HG02885 (cell line): ENCODE measurements around the gene ACOT4.
"Not testable (repeated sequence)": the region's sequence is repeated elsewhere in the genome, so short reads cannot be mapped to it uniquely, and the experiment has no call there.

ENCODE experiments used
- ATAC-seq: cut with Tn5 transposase; IDR thresholded peaks from one replicate; pipeline ENCODE4 v1.9.1; 2021; ENCODE audit warnings: mild to moderate bottlenecking; ENCODE audit not compliant: unreplicated experiment, poor library complexity

Gene ACOT4

GRCh38 chr14:73576391-73576790 is 15.3 kb upstream of the ACOT4 start:
- ATAC-seq, result no peak

GRCh38 chr14:73577214-73577613 is 14.5 kb upstream of the ACOT4 start:
- ATAC-seq, result not testable (repeated sequence)

- ATAC-seq, result not testable (repeated sequence)
These were observed 9.3 kb upstream of the ACOT4 start for GRCh38 chr14:73582102-73582979.

- no peak for ATAC-seq
These were observed 3.0 kb upstream of the ACOT4 start for GRCh38 chr14:73588695-73589094.

- no peak for ATAC-seq
These were observed 2.6 kb upstream of the ACOT4 start for GRCh38 chr14:73589116-73589515.

GRCh38 chr14:73590673-73591004 is 1.0 kb upstream of the ACOT4 start:
- not testable (repeated sequence) for ATAC-seq

- no peak for ATAC-seq
These were observed 2.8 kb downstream of the ACOT4 start for GRCh38 chr14:73594491-73594890.

GRCh38 chr14:73599499-73599898 is 7.8 kb downstream of the ACOT4 start:
- no peak for ATAC-seq

- ATAC-seq, result no peak
These were observed 11.3 kb downstream of the ACOT4 start for GRCh38 chr14:73602994-73603393.

- no peak for ATAC-seq
These were observed 14.6 kb downstream of the ACOT4 start for GRCh38 chr14:73606271-73606670.

- ATAC-seq, result no peak
These were observed 15.6 kb downstream of the ACOT4 start for GRCh38 chr14:73607241-73607640.

GRCh38 chr14:73610687-73611086 is 19.0 kb downstream of the ACOT4 start:
- ATAC-seq, result no peak

GRCh38 chr14:73612339-73613045 is 20.8 kb downstream of the ACOT4 start, which contains the start of gene ACOT6:
Gene ACOT6 (plus strand): TSS chr14:73612517. CDS start chr14:73612572, 55 bp downstream.
- peak; percentile 75 for ATAC-seq

- ATAC-seq, result no peak
These were observed 21.3 kb downstream of the ACOT4 start for GRCh38 chr14:73613046-73613383.

GRCh38 chr14:73613419-73613963 is 21.8 kb downstream of the ACOT4 start:
- ATAC-seq, result no peak

- ATAC-seq, result no peak
These were observed 25.2 kb downstream of the ACOT4 start for GRCh38 chr14:73616831-73617230.

GRCh38 chr14:73619524-73619923 is 27.9 kb downstream of the ACOT4 start:
- no peak for ATAC-seq

GRCh38 chr14:73620268-73620667 is 28.6 kb downstream of the ACOT4 start:
- ATAC-seq, result no peak

- no peak for ATAC-seq
These were observed 31.9 kb downstream of the ACOT4 start for GRCh38 chr14:73623504-73624054.

- no peak for ATAC-seq
These were observed 34.0 kb downstream of the ACOT4 start for GRCh38 chr14:73625706-73626105.

- ATAC-seq, result no peak
These were observed 35.5 kb downstream of the ACOT4 start for GRCh38 chr14:73627151-73627558.
